Erythroblast (primary cell): ENCODE results near the gene SUGCT.

ENCODE experiments used
- GATA1 ChIP-seq: IDR thresholded peaks from 2 replicates; pipeline ENCODE4 v1.6.1; 2011; ENCODE audit warnings: low read depth, mild to moderate bottlenecking, control low read depth, low read length, moderate library complexity
- POLR2A ChIP-seq: IDR thresholded peaks from 2 replicates; pipeline ENCODE4 v1.6.1; 2011; ENCODE audit warnings: mild to moderate bottlenecking, low read length

- TF ChIP-seq POLR2A: no peak
- no peak for TF ChIP-seq GATA1
These were observed 71.2 kb downstream of the SUGCT start for GRCh38 chr7:40205992-40206391.
